ENCODE results near the gene ARID3B.

DNA sequence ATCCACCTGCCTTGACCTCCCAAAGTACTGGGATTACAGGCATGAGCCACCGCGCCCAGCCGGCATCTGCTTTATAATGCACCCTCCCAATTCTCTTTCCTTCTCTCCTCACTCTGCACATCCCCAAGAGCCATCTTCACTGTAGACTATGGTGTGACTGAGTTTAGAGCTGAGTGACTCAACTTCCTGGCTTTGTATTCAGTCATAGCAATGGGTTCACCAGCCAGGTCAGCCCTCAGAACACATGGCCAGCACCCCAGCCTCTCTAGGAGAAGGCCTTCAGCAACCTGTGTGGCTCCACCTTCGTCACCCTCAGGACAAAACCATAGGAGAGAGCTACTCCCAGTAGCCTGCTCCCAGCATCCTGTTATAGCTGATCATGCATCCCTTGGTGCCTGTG is 33.0 kb downstream of the ARID3B start:
- TF ChIP-seq POLR2A (IDR thresholded peaks at IDR 0.05), result no peak
- TF ChIP-seq, protein P1, sequence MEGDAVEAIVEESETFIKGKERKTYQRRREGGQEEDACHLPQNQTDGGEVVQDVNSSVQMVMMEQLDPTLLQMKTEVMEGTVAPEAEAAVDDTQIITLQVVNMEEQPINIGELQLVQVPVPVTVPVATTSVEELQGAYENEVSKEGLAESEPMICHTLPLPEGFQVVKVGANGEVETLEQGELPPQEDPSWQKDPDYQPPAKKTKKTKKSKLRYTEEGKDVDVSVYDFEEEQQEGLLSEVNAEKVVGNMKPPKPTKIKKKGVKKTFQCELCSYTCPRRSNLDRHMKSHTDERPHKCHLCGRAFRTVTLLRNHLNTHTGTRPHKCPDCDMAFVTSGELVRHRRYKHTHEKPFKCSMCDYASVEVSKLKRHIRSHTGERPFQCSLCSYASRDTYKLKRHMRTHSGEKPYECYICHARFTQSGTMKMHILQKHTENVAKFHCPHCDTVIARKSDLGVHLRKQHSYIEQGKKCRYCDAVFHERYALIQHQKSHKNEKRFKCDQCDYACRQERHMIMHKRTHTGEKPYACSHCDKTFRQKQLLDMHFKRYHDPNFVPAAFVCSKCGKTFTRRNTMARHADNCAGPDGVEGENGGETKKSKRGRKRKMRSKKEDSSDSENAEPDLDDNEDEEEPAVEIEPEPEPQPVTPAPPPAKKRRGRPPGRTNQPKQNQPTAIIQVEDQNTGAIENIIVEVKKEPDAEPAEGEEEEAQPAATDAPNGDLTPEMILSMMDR (IDR thresholded peaks at IDR 0.05), result no peak

Measured in thyroid gland (tissue), 4 donors.